SK-N-MC (cell line): ENCODE results near the gene IFNL4.

ENCODE experiments used
- EZH2 ChIP-seq: fragments of 200-600 bp; sonication (generic); IDR thresholded peaks from one replicate; pipeline ENCODE4 v1.6.1; 2017; ENCODE audit warnings: antibody characterized with exemption
- FOXP2 ChIP-seq: optimal IDR thresholded peaks from 2 replicates; pipeline ENCODE3; 2011; ENCODE audit warnings: mild to moderate bottlenecking, moderate library complexity; ENCODE audit not compliant: insufficient read depth; ENCODE audit errors: extremely low read length, control extremely low read depth
- POLR2AphosphoS5 ChIP-seq: IDR thresholded peaks from 2 replicates; pipeline ENCODE4 v1.6.1; 2012; ENCODE audit warnings: mild to moderate bottlenecking, low read depth, low read length, borderline replicate concordance

- TF ChIP-seq EZH2 (no peak), POLR2AphosphoS5 (no peak), FOXP2 (no peak)
Measured at GRCh38 chr19:39264306-39265290, 15.9 kb upstream of the IFNL4 start.
